ENCODE results near the gene MEIOB. TPM values are rescaled to one million over a fixed set of nuclear protein-coding genes. Genes with fewer than 3 reads are reported as not detected.
"Not testable (repeated sequence)": the region's sequence is repeated elsewhere in the genome, so short reads cannot be mapped to it uniquely, and the experiment has no call there.

MEIOB gene, protein sequence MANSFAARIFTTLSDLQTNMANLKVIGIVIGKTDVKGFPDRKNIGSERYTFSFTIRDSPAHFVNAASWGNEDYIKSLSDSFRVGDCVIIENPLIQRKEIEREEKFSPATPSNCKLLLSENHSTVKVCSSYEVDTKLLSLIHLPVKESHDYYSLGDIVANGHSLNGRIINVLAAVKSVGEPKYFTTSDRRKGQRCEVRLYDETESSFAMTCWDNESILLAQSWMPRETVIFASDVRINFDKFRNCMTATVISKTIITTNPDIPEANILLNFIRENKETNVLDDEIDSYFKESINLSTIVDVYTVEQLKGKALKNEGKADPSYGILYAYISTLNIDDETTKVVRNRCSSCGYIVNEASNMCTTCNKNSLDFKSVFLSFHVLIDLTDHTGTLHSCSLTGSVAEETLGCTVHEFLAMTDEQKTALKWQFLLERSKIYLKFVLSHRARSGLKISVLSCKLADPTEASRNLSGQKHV
- total RNA-seq (ENCODE audit: unreplicated experiment) = 2.4 TPM
- long read RNA-seq, partial matches to known transcripts = 0 of 1 reads
- long read RNA-seq, other reads (novel, unspliced or antisense) = 0 of 1 reads

DNA sequence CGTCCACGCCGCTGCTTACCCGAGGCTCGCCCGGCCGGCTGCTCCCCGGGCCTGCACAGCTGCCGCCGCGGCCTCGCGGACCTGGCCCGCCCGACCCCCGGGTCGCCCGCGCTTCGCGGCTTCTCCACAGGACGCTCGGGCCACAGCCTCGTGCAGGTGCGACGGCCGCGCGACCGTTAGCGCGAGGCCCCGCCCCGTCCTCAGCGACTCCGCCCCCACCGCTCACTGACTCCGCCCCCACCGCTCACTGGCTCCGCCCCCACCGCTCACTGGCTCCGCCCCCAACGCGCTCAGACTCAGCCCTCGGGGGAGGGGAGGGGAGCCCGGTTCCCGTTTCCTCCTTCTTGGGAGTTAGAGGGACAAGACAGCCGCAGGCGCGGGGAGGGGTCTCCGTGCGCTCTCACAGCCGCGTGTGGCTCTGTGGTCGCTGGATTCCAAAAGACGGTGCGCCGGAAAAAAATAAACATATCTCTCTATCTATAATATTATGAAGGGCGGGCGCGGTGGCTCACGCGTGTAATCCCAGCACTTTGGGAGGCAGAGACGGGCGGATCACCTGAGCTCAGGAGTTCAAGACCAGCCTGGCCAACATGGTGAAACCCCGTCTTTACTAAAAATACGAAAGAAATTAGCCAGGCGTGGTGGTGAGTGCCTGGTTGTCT lies at the start of gene MEIOB:
MEIOB (minus strand) TSS at position 191 of the 662 bp plus-strand sequence. CDS start 3,989 bp downstream, outside the sequence.
- TF ChIP-seq, protein P1, sequence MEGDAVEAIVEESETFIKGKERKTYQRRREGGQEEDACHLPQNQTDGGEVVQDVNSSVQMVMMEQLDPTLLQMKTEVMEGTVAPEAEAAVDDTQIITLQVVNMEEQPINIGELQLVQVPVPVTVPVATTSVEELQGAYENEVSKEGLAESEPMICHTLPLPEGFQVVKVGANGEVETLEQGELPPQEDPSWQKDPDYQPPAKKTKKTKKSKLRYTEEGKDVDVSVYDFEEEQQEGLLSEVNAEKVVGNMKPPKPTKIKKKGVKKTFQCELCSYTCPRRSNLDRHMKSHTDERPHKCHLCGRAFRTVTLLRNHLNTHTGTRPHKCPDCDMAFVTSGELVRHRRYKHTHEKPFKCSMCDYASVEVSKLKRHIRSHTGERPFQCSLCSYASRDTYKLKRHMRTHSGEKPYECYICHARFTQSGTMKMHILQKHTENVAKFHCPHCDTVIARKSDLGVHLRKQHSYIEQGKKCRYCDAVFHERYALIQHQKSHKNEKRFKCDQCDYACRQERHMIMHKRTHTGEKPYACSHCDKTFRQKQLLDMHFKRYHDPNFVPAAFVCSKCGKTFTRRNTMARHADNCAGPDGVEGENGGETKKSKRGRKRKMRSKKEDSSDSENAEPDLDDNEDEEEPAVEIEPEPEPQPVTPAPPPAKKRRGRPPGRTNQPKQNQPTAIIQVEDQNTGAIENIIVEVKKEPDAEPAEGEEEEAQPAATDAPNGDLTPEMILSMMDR (IDR thresholded peaks at IDR 0.05; ENCODE audit: partially characterized antibody, unreplicated experiment) = no peak
- H3K9me3 Mint-ChIP-seq (ENCODE audit: unreplicated experiment) = no peaks in the 10 kb centered on the region
- peak within 1 kb of the TSS; percentile 81 for H3K4me3 Mint-ChIP-seq (ENCODE audit: unreplicated experiment)
- no peaks in the 10 kb centered on the region for H3K36me3 Mint-ChIP-seq (ENCODE audit: unreplicated experiment)
- peaks cover 10% of the 10 kb centered on the region for H3K4me1 Mint-ChIP-seq (ENCODE audit: low read depth, unreplicated experiment)
- H3K27me3 Mint-ChIP-seq (ENCODE audit: unreplicated experiment) = peaks cover 2% of the 10 kb centered on the region
- DNase-seq = peak; percentile 72
- H3K27ac Mint-ChIP-seq (ENCODE audit: unreplicated experiment) = no peak within 1 kb of the TSS

DNA sequence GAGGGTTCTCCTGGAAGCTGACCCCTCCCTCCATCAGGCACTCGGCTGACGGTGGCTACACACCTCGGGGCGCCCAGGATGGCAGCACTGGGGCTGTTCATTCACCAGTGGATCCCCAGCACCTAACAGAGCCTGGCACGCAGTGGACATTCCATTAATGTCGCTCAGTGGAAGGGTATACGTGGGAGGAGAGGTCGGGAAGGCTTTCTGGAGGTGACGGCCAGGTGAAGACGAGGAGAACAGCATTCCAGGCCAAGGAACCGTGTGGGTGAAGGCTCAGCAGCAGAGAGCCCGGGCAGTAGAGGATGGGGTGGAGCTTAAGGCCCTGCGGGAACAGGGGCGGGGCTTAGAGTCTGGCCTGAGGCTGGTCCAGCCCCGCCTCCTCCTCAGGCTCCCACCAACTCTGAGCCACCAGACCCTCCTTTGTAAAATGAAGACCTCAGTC lies 48.8 kb upstream of the MEIOB start:
- DNase-seq = peak; percentile 77
- Mint-ChIP-seq H3K4me1 (ENCODE audit: low read depth, unreplicated experiment) (peaks cover 23% of the 10 kb centered on the region), H3K27ac (ENCODE audit: unreplicated experiment) (peak overlapping the region; percentile 23), H3K27me3 (ENCODE audit: unreplicated experiment) (peaks cover 9% of the 10 kb centered on the region), H3K4me3 (ENCODE audit: unreplicated experiment) (peak overlapping the region; percentile 63), H3K36me3 (ENCODE audit: unreplicated experiment) (no peaks in the 10 kb centered on the region), H3K9me3 (ENCODE audit: unreplicated experiment) (peaks cover 13% of the 10 kb centered on the region)
- TF ChIP-seq, protein P1 (IDR thresholded peaks at IDR 0.05; ENCODE audit: partially characterized antibody, unreplicated experiment) = no peak

DNA sequence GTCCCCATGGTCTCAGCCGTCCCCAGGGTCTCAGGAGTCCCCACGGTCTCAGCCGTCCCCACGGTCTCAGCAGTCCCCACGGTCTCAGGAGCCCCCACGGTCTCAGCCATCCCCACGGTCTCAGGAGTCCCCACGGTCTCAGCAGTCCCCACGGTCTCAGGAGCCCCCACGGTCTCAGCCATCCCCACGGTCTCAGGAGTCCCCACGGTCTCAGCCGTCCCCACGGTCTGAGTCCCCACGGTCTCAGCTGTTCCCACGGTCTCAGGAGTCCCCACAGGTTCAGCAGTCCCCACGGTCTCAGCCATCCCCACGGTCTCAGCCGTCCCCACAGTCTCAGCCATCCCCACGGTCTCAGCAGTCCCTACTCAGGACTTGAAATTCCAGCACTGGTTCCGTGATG lies 48.2 kb upstream of the MEIOB start:
- H3K4me3 Mint-ChIP-seq (ENCODE audit: unreplicated experiment) = peak overlapping the region; percentile 63
- DNase-seq; H3K27ac Mint-ChIP-seq (ENCODE audit: unreplicated experiment); H3K36me3 Mint-ChIP-seq (ENCODE audit: unreplicated experiment): not testable (repeated sequence)
- peaks cover 11% of the 10 kb centered on the region for H3K9me3 Mint-ChIP-seq (ENCODE audit: unreplicated experiment)
- H3K4me1 Mint-ChIP-seq (ENCODE audit: low read depth, unreplicated experiment) = peaks cover 19% of the 10 kb centered on the region
- peaks cover 15% of the 10 kb centered on the region for H3K27me3 Mint-ChIP-seq (ENCODE audit: unreplicated experiment)

DNA sequence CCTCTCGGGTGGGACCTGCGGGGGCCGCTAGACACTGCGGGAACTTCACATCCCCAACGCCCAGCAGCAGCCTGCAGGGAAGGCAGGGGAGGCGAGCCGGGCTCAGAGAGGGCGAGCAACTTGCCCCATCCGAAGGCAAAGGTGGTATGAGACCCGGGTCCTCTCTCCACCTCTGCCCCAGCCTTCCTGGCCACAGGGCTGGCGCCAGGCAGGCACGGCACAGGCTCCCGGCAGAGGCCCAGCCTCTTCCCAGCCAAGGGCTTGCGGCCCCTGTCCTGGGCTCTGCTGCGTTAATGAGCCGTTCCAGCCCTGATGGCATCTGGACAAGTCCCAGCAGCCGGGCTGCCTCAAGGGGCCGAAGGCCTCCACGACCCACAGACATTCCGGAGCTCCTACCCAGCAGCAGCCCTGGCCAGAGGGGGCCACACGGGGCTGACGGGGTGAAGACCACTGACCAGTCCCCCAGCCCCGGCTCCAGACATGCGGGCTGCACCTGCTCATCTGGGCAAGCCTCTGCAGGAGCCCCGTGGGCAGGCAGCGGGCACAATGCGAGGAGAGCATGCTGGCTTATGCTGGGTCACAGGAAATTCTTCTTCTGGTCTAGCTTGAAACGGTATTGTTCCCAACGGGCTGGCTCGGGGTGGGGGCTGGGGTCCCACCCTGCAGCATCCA lies 47.5 kb upstream of the MEIOB start:
- H3K4me3 Mint-ChIP-seq (ENCODE audit: unreplicated experiment) = no peak overlapping the region
- peaks cover 11% of the 10 kb centered on the region for H3K9me3 Mint-ChIP-seq (ENCODE audit: unreplicated experiment)
- no peaks in the 10 kb centered on the region for H3K36me3 Mint-ChIP-seq (ENCODE audit: unreplicated experiment)
- H3K4me1 Mint-ChIP-seq (ENCODE audit: low read depth, unreplicated experiment) = peaks cover 21% of the 10 kb centered on the region
- peak; percentile 63 for DNase-seq
- TF ChIP-seq, protein P1 (IDR thresholded peaks at IDR 0.05; ENCODE audit: partially characterized antibody, unreplicated experiment) = no peak
- peaks cover 16% of the 10 kb centered on the region for H3K27me3 Mint-ChIP-seq (ENCODE audit: unreplicated experiment)
- no peak overlapping the region for H3K27ac Mint-ChIP-seq (ENCODE audit: unreplicated experiment)
